CD8-positive, alpha-beta memory T cell (primary cell): ENCODE measurements around the gene C5orf58. TPM values are rescaled to one million over a fixed set of nuclear protein-coding genes. Genes with fewer than 3 reads are reported as not detected.

Experiments used
- CTCF ChIA-PET: fragments of 350-600 bp; sonication (Branson Sonifier 250); formaldehyde crosslinking; loops from one replicate; lab custom pipeline; 2021; ENCODE audit warnings: antibody characterized with exemption; lab: Charles Lee
- POLR2A ChIA-PET: fragments of 350-600 bp; sonication (Branson Sonifier 250); formaldehyde crosslinking; loops from one replicate; lab custom pipeline; 2021; ENCODE audit warnings: antibody characterized with exemption; lab: Charles Lee
- DNase-seq, 5 donors: peaks; one replicate each; pipeline versions ENCODE4 v3.0.0 to v3.0.0-alpha.2; 2020 to 2022; ENCODE audit warnings: mixed read lengths in 1 of 5
- H3K27ac ChIP-seq: one replicate; pipeline ENCODE4 v1.7.0; 2013; ENCODE audit warnings: low read depth, mild to moderate bottlenecking, low read length, moderate library complexity
- H3K27me3 ChIP-seq: 2 replicates; pipeline ENCODE4 v1.7.0; 2013; ENCODE audit warnings: low read length, mild to moderate bottlenecking; ENCODE audit not compliant: insufficient read depth, poor library complexity, severe bottlenecking
- H3K36me3 ChIP-seq: 2 replicates; pipeline ENCODE4 v1.7.0; 2013; ENCODE audit warnings: mild to moderate bottlenecking, low read length, moderate library complexity; ENCODE audit not compliant: insufficient read depth
- H3K4me1 ChIP-seq: 2 replicates; pipeline ENCODE4 v1.7.0; 2013; ENCODE audit warnings: mild to moderate bottlenecking, low read length, moderate library complexity; ENCODE audit not compliant: insufficient read depth
- H3K4me3 ChIP-seq: 2 replicates; pipeline ENCODE4 v1.7.0; 2013; ENCODE audit warnings: mild to moderate bottlenecking, low read length
- H3K9me3 ChIP-seq: 2 replicates; pipeline ENCODE4 v1.7.0; 2013; ENCODE audit warnings: mild to moderate bottlenecking, low read length
- H3K27ac Mint-ChIP-seq, 8 donors: one replicate each; pipeline ENCODE4 v1.8.0; 2020 to 2021; ENCODE audit warnings: mixed read lengths in 8 of 8, mild to moderate bottlenecking in 6 of 8, inconsistent platforms in 3 of 8, moderate library complexity in 3 of 8
- H3K27me3 Mint-ChIP-seq, 2 donors: one replicate each; pipeline ENCODE4 v1.8.0; 2020 to 2021; ENCODE audit warnings: mixed read lengths in 2 of 2, mild to moderate bottlenecking in 1 of 2, moderate library complexity in 1 of 2
- H3K36me3 Mint-ChIP-seq, 3 donors: one replicate each; pipeline ENCODE4 v1.8.0; 2020 to 2021; ENCODE audit warnings: mixed read lengths in 3 of 3, inconsistent platforms in 1 of 3, mild to moderate bottlenecking in 1 of 3
- H3K4me1 Mint-ChIP-seq, 3 donors: one replicate each; pipeline ENCODE4 v1.8.0; 2020 to 2021; ENCODE audit warnings: mixed read lengths in 3 of 3, inconsistent platforms in 1 of 3, mild to moderate bottlenecking in 1 of 3
- H3K4me3 Mint-ChIP-seq, 7 donors: one replicate each; pipeline ENCODE4 v1.8.0; 2020 to 2021; ENCODE audit warnings: mixed read lengths in 7 of 7, mild to moderate bottlenecking in 6 of 7, moderate library complexity in 4 of 7, inconsistent platforms in 2 of 7
- H3K9me3 Mint-ChIP-seq, 5 donors: one replicate each; pipeline ENCODE4 v1.8.0; 2020 to 2022; ENCODE audit warnings: mixed read lengths in 5 of 5, mild to moderate bottlenecking in 3 of 5, moderate library complexity in 2 of 5, inconsistent platforms in 1 of 5
- polyA plus RNA-seq: library from polyadenylated mRNA; unstranded; fragments of 300-500 nt; fragmentation: Illumina TruSeq; gene quantifications from one replicate; pipeline ENCODE4 v1.2.3, GENCODE V29; 2021
- total RNA-seq, 2 experiments: library from RNA; stranded (reverse); gene quantifications; one replicate each; pipeline ENCODE4 v1.2.3, GENCODE V29; 2021

C5orf58 gene
- total and polyA plus RNA-seq, 3 experiments from 2014 or later = 0.99 TPM; not detected in 2

- H3K4me3 Mint-ChIP-seq = peak overlapping the region; percentile 13 to 79 (median 67)
- ChIA-PET POLR2A (interaction anchor here (16.5 kb wide), 1 partner anchor 8 kb away, joined by 290 read pairs; no protein-coding TSS in a partner anchor), CTCF (interaction anchor here (1.4 to 22.4 kb wide), 3 partner anchors 10 to 18 kb away, joined by 5 to 292 read pairs (median 182); no protein-coding TSS in a partner anchor)
- Histone ChIP-seq H3K9me3 (no peaks in the 10 kb centered on the region), H3K4me1 (peaks cover 98% of the 10 kb centered on the region), H3K27ac (no peak overlapping the region), H3K36me3 (peaks cover 70% of the 10 kb centered on the region), H3K27me3 (no peaks in the 10 kb centered on the region), H3K4me3 (no peak overlapping the region)
- H3K9me3 Mint-ChIP-seq = no peaks in the 10 kb centered on the region
- H3K27me3 Mint-ChIP-seq = no peaks in the 10 kb centered on the region
- DNase-seq = no peak
- peaks cover 98 to 100% (median 100%) of the 10 kb centered on the region in 3 donors for H3K4me1 Mint-ChIP-seq
- H3K36me3 Mint-ChIP-seq = peaks cover 27 to 94% (median 50%) of the 10 kb centered on the region in 3 donors
- peak overlapping the region; percentile 93 to 99 (median 97) for H3K27ac Mint-ChIP-seq
Measured at GRCh38 chr5:170285181-170285580, 52.4 kb downstream of the C5orf58 start.

GRCh38 chr5:170286386-170286925 lies 53.7 kb downstream of the C5orf58 start:
- no peaks in the 10 kb centered on the region for H3K9me3 Mint-ChIP-seq
- CTCF ChIA-PET = interaction anchor here (0.6 to 22.4 kb wide), 8 partner anchors 9 to 53 kb away, joined by 3 to 292 read pairs (median 4); partner anchors contain the start of gene LCP2
- H3K27me3 Mint-ChIP-seq = no peaks in the 10 kb centered on the region
- H3K27ac Mint-ChIP-seq = peak overlapping the region in 7 of 8 donors; percentile 93 to 99 (median 97)
- no peak overlapping the region for H3K27ac ChIP-seq
- POLR2A ChIA-PET = interaction anchor here (16.5 kb wide), 1 partner anchor 9 kb away, joined by 290 read pairs; no protein-coding TSS in a partner anchor
- H3K4me1 Mint-ChIP-seq = peaks cover 100% of the 10 kb centered on the region in 3 donors
- H3K4me3 ChIP-seq = no peak overlapping the region
- H3K4me1 ChIP-seq = peaks cover 98% of the 10 kb centered on the region
- peaks cover 79% of the 10 kb centered on the region for H3K36me3 ChIP-seq
- no peaks in the 10 kb centered on the region for H3K27me3 ChIP-seq
- DNase-seq = no peak
- no peaks in the 10 kb centered on the region for H3K9me3 ChIP-seq
- peaks cover 27 to 96% (median 57%) of the 10 kb centered on the region in 3 donors for H3K36me3 Mint-ChIP-seq
- peak overlapping the region; percentile 10 to 76 (median 61) for H3K4me3 Mint-ChIP-seq

- Histone ChIP-seq H3K4me3 (peak overlapping the region; percentile 17), H3K27ac (no peak overlapping the region), H3K9me3 (no peaks in the 10 kb centered on the region), H3K27me3 (no peaks in the 10 kb centered on the region), H3K4me1 (peaks cover 98% of the 10 kb centered on the region), H3K36me3 (peaks cover 87% of the 10 kb centered on the region)
- H3K9me3 Mint-ChIP-seq = no peaks in the 10 kb centered on the region
- peaks cover 100% of the 10 kb centered on the region in 3 donors for H3K4me1 Mint-ChIP-seq
- peak overlapping the region; percentile 89 to 99 (median 96) for H3K27ac Mint-ChIP-seq
- no peak for DNase-seq
- ChIA-PET POLR2A (interaction anchor here (1.0 to 16.5 kb wide), 3 partner anchors 10 to 27 kb away, joined by 3 to 290 read pairs (median 6); partner anchors contain the start of gene LCP2), CTCF (interaction anchor here (0.9 to 22.4 kb wide), 9 partner anchors 8 to 52 kb away, joined by 3 to 292 read pairs (median 3); partner anchors contain the start of gene LCP2)
- H3K4me3 Mint-ChIP-seq = peak overlapping the region; percentile 69 to 98 (median 75)
- H3K36me3 Mint-ChIP-seq = peaks cover 34 to 96% (median 60%) of the 10 kb centered on the region in 3 donors
- no peaks in the 10 kb centered on the region for H3K27me3 Mint-ChIP-seq
Measured at GRCh38 chr5:170287532-170287931, 54.7 kb downstream of the C5orf58 start.

GRCh38 chr5:170288151-170288550 lies 55.4 kb downstream of the C5orf58 start:
- no peak for DNase-seq
- H3K27me3 Mint-ChIP-seq = no peaks in the 10 kb centered on the region
- H3K9me3 Mint-ChIP-seq = no peaks in the 10 kb centered on the region
- ChIA-PET POLR2A (interaction anchor here (1.0 to 16.5 kb wide), 3 partner anchors 9 to 26 kb away, joined by 3 to 290 read pairs (median 6); partner anchors contain the start of gene LCP2), CTCF (interaction anchor here (1.0 to 22.4 kb wide), 6 partner anchors 11 to 52 kb away, joined by 3 to 292 read pairs (median 7); no protein-coding TSS in a partner anchor)
- peak overlapping the region; percentile 93 to 99 (median 97) for H3K27ac Mint-ChIP-seq
- peaks cover 38 to 96% (median 61%) of the 10 kb centered on the region in 3 donors for H3K36me3 Mint-ChIP-seq
- no peaks in the 10 kb centered on the region for H3K27me3 ChIP-seq
- H3K36me3 ChIP-seq = peaks cover 87% of the 10 kb centered on the region
- H3K27ac ChIP-seq = no peak overlapping the region
- H3K4me1 Mint-ChIP-seq = peaks cover 100% of the 10 kb centered on the region in 3 donors
- H3K4me3 ChIP-seq = no peak overlapping the region
- H3K4me3 Mint-ChIP-seq = peak overlapping the region; percentile 72 to 100 (median 98)
- H3K4me1 ChIP-seq = peaks cover 98% of the 10 kb centered on the region
- no peaks in the 10 kb centered on the region for H3K9me3 ChIP-seq

- Histone ChIP-seq H3K27me3 (no peaks in the 10 kb centered on the region), H3K4me3 (peak overlapping the region; percentile 22), H3K27ac (peak overlapping the region; percentile 29), H3K36me3 (peaks cover 87% of the 10 kb centered on the region), H3K9me3 (no peaks in the 10 kb centered on the region), H3K4me1 (peaks cover 98% of the 10 kb centered on the region)
- Mint-ChIP-seq H3K27ac (peak overlapping the region; percentile 93 to 99 (median 97)), H3K9me3 (no peaks in the 10 kb centered on the region), H3K36me3 (peaks cover 37 to 96% (median 60%) of the 10 kb centered on the region in 3 donors), H3K4me1 (peaks cover 100% of the 10 kb centered on the region in 3 donors), H3K27me3 (no peaks in the 10 kb centered on the region), H3K4me3 (peak overlapping the region; percentile 72 to 100 (median 98))
- POLR2A ChIA-PET = interaction anchor here (1.0 to 16.5 kb wide), 5 partner anchors 9 to 46 kb away, joined by 3 to 290 read pairs (median 6); partner anchors contain the start of gene LCP2
- no peak for DNase-seq
- CTCF ChIA-PET = interaction anchor here (0.8 to 22.4 kb wide), 6 partner anchors 10 to 46 kb away, joined by 3 to 292 read pairs (median 4); no protein-coding TSS in a partner anchor
Measured at GRCh38 chr5:170288551-170288950, 55.8 kb downstream of the C5orf58 start.

- CTCF ChIA-PET = interaction anchor here (0.7 to 22.4 kb wide), 7 partner anchors 11 to 50 kb away, joined by 3 to 292 read pairs (median 4); no protein-coding TSS in a partner anchor
- no peaks in the 10 kb centered on the region for H3K27me3 Mint-ChIP-seq
- POLR2A ChIA-PET = interaction anchor here (0.7 to 16.5 kb wide), 6 partner anchors 8 to 59 kb away, joined by 3 to 290 read pairs (median 5); partner anchors contain the start of gene LCP2
- Histone ChIP-seq H3K4me3 (peak overlapping the region; percentile 22), H3K27ac (peak overlapping the region; percentile 29), H3K36me3 (peaks cover 82% of the 10 kb centered on the region), H3K4me1 (peaks cover 98% of the 10 kb centered on the region), H3K9me3 (no peaks in the 10 kb centered on the region), H3K27me3 (no peaks in the 10 kb centered on the region)
- no peaks in the 10 kb centered on the region for H3K9me3 Mint-ChIP-seq
- H3K36me3 Mint-ChIP-seq = peaks cover 42 to 97% (median 59%) of the 10 kb centered on the region in 3 donors
- DNase-seq = no peak
- peaks cover 95 to 100% (median 100%) of the 10 kb centered on the region in 3 donors for H3K4me1 Mint-ChIP-seq
- H3K27ac Mint-ChIP-seq = peak overlapping the region; percentile 93 to 99 (median 97)
- peak overlapping the region; percentile 72 to 100 (median 98) for H3K4me3 Mint-ChIP-seq
Measured at GRCh38 chr5:170289121-170289520, 56.3 kb downstream of the C5orf58 start.

GRCh38 chr5:170289764-170290163 lies 57.0 kb downstream of the C5orf58 start:
- Histone ChIP-seq H3K9me3 (no peaks in the 10 kb centered on the region), H3K27ac (peak overlapping the region; percentile 39), H3K36me3 (peaks cover 81% of the 10 kb centered on the region), H3K27me3 (no peaks in the 10 kb centered on the region), H3K4me1 (peaks cover 94% of the 10 kb centered on the region), H3K4me3 (no peak overlapping the region)
- Mint-ChIP-seq H3K36me3 (peaks cover 41 to 97% (median 62%) of the 10 kb centered on the region in 3 donors), H3K9me3 (no peaks in the 10 kb centered on the region), H3K27me3 (no peaks in the 10 kb centered on the region), H3K27ac (peak overlapping the region; percentile 93 to 99 (median 97)), H3K4me1 (peaks cover 95 to 100% (median 100%) of the 10 kb centered on the region in 3 donors), H3K4me3 (peak overlapping the region; percentile 79 to 100 (median 99))
- no peak for DNase-seq
- POLR2A ChIA-PET = interaction anchor here (0.7 to 16.5 kb wide), 5 partner anchors 11 to 59 kb away, joined by 3 to 290 read pairs (median 4); no protein-coding TSS in a partner anchor
- CTCF ChIA-PET = interaction anchor here (0.7 to 22.4 kb wide), 6 partner anchors 10 to 49 kb away, joined by 3 to 292 read pairs (median 24); no protein-coding TSS in a partner anchor
